Activated CD8-positive, alpha-beta memory T cell treated with anti-CD3 and anti-CD28 coated beads, Interleukin-2, amount 50 U/mL, for 48 hours (primary cell): ENCODE data around the gene TRIM39.
A peak's percentile ranks its signal among the peaks of the same experiment; 100 is the strongest.
"Not testable (repeated sequence)": the region's sequence is repeated elsewhere in the genome, so short reads cannot be mapped to it uniquely, and the experiment has no call there.

Experiments used
- DNase-seq: peaks from one replicate; pipeline ENCODE4 v3.0.0-alpha.2; 2020

The TRIM39 gene

DNA sequence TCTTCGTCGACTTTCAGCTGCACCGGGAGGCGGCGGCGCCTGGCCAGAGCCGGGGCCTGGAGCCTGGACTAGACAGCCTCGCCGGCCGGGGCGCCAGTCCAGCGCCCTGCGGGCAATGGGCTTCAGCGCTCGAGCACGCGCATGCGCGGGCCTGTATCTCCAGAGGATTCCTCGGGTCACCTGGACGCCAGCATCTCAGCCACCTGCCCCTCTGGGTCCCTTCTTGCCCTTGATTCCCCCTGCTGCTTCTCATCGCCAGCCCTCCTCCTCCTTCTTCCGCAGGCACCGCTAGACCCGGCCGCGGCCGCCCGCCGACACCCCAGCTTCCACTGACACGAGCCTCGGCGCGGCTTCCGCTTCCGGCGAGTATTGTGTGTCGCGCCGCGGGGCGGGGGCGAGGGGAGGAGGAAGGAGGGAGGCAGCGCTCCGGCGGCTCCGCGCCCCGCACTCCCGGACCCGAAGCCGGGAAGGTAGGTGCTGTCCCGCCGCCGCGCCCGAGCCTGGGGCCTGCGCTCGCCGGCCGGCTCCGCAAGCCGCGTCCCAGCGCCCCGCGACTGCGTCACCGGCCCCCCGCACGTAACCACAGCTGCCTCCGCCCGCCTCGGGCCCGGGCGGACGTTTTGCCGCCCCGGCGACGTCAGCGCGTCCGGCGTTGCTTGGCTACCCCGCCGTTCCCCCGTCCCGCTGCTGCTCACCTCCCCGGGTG, at the start of gene TRIM39:
TRIM39 (plus strand) TSS at position 402 of the 706 bp plus-strand sequence. CDS start 2,391 bp downstream, outside the sequence.
- DNase-seq = peak; percentile 91

DNA sequence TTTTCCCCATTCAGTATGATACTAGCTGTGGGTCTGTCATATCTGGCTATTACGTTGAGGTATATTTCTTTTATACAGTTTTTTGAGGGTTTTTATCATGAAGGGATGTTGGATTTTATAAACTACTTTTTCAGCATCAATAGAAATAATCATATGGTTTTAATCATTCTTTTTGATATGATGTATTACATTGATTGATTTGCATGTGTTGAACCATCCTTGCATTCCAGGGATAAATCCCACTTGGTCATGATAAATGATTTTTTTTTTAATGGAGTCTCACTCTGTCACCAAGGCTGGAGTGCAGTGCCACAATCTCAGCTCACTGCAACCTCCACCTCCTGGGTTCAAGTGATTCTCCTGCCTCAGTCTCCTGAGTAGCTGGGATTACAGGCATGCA, 45.7 kb upstream of the TRIM39 start:
- DNase-seq = not testable (repeated sequence)

DNA sequence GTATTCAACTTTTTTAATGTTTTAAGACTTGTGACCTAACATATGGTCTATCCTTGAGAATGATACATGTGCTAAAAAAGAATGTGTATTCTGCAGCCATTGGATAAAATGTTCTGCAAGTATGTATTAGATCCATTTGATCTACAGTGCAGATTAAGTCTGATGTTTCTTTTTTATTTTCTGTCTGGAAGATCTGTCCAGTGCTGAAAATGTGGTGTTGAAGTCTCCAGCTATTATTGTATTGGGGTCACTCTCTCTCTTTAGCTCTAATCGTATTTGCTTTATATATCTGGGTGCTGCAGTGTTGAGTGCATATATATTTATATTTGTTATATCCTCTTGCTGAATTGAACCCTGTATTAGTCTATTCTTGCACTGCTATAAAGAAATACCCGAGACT, 44.2 kb upstream of the TRIM39 start:
- no peak for DNase-seq

DNA sequence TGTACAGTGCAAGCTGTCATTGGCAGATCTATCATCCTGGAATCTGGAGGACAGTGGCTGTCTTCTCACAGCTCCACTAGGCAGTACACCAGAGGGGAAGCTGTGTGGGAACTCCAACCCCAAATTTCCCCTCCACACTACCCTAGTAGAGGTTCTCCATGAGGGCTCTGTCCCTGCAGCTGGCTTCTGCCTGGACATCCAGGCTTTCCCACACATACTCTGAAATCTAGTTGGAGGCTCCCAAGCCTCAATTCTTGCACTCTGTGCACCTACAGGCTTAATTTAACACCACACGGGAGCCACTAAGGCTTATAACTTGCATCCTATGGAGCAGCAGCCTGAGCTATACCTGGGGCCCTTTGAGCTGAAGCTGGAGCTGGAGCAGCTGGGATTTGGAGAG, 43.0 kb upstream of the TRIM39 start:
- DNase-seq = no peak

DNA sequence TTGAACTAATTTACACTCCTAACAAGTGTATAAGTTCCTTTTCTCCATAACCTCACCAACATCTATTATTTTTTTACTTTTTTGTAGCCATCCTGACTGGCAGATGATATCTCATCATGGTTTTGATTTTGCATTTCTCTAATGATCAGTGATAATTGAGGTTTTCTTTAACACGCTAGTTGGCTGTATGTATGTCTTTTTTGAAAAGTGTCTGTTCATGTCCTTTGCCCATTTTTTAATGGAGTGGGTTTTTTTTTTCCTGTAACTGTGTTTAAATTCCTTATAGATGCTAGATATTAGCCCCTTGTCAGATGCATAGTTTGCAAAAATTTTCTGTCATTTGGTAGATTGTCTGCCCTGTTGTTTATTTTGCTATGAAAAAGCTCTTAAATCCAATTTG, 39.6 kb upstream of the TRIM39 start:
- DNase-seq = no peak

DNA sequence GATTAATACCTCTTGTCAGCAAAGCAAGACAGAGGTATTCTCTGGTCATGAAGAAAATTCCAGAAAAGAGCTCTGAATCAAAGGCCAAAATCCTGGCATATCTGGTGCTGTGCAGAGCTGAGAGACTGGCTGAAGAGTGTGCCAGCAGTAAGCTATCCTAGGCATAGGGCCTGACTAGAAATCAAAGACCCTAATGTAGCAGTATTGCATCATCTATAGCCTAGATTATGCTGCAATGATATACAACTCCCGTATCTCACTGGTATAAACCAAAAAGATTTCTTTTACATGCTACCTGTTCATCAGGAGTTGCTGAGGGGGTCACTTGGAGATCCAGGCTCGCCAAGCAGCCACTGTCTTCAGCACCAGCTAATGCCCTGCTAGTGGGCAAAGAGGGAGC, 30.9 kb upstream of the TRIM39 start:
- no peak for DNase-seq

DNA sequence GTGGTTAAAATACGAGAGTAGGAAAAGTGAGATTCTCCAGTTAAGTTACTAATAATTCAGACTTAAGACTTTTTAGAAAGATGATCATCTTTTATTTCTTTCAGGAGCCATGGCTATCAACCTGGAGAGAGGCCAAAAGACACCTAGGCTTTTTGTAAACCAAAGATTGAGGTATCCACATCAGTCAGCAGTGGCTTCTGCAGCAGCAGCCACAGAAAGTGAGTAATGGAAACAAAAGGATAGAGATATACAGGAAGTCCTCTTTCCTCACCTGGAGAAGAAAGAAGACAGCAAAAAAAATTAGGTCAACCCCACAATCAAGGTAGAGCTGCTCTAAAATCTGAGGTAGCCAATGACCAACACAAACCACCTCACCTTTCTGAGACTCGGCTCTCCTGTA, 22.7 kb upstream of the TRIM39 start:
- DNase-seq = no peak

DNA sequence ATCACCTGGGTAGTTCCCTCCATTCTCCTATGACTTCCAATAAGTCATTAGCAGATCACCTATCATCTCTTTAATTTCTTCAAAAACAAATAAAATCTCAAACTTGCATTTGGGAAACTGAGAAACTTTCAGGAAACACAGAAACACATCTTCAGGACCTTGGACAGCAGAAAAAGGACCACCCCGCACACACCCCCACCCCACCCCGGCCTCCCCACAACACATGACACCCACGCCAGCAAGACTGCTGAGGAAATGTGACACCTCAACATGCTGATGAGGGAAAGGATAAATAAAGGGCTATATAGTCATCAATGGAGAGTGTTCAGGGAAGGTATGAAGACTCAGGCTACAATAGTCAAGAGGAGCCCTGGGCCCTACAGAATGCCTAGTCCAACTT, 15.6 kb upstream of the TRIM39 start:
- DNase-seq = no peak

DNA sequence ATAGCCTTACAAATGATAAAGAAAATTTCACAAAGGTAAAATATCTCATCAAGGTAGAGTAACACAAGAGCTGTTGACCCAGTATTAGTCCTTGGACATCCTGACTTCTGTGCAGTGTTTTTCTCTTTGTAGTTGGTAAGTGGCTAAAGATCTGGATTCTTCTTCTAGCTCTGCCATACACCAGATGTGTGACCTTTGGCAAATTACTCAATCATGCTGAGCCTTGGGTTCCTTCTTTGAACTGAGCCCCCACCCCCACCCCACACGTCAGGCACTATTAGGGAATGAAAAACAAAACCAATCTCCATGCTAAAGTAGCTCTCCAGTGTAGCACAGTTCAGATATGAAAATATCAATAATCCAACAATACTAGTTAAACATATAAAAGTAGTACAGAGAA, 15.1 kb upstream of the TRIM39 start:
- DNase-seq = no peak

DNA sequence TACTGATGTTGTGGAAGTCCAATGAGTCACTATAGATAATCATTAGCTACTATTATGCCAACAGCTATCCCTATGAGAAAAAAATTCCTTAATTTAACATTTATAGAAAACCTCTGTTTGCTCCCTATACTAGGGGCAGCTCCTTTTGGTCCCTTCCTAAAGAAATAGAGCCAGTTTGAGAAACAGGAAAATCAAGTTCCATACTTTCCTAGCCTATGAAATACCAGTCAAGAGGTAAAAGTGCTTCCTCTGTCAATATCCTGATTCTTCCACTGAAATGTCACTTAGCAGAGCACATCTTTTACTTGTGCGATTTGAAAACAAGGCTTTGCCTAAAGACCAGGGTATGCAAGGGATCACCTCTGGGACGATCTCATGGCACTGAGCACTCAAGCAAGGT, 14.5 kb upstream of the TRIM39 start:
- no peak for DNase-seq

DNA sequence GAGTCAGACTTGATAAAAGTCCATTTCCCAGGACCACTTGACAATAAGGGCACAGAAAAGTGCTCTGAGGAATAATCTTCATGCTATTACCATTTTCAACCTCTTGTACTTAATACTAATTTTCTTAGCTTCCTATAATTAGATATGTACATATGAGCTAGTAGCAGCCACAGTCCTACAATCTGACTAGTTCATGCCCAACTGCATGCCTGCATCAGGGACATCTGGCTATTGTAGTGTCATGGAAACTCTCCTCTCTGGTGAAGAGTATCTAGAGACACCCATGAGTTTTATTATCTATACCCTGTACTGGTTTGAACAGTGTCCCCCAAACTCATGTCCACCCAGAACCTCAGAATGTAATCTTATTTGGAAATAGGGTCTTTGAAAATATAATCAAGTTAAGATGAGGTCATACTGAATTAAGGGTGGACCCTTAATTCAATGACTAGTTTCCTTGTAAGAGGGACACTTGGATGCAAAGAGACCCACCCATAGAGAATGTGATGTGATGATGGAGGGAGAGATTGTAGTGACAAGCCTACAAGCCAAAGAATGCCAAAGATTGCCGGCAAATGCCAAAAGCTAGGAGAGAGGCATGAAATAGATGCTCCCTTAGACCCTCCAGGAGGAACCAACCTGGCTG, 13.9 kb upstream of the TRIM39 start:
- no peak for DNase-seq

DNA sequence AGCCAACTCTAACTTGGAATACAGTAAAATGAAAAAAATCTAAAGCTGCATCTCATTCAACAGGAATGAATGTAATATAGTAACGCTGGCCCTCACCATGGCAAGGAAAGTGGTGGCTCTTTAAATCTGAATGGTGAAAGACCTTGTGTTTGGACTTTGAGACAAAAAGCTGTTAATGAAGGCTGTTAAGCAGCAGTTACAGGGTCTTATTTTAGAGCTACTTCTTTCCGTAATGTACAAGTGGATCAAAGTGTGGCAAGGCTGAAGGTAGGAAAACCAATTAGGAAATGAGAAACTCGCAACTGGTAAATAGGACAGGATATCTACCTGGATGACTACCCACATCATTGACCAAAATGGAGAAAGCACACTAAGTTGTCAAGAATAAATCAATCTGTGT, 11.6 kb upstream of the TRIM39 start:
- DNase-seq = no peak

DNA sequence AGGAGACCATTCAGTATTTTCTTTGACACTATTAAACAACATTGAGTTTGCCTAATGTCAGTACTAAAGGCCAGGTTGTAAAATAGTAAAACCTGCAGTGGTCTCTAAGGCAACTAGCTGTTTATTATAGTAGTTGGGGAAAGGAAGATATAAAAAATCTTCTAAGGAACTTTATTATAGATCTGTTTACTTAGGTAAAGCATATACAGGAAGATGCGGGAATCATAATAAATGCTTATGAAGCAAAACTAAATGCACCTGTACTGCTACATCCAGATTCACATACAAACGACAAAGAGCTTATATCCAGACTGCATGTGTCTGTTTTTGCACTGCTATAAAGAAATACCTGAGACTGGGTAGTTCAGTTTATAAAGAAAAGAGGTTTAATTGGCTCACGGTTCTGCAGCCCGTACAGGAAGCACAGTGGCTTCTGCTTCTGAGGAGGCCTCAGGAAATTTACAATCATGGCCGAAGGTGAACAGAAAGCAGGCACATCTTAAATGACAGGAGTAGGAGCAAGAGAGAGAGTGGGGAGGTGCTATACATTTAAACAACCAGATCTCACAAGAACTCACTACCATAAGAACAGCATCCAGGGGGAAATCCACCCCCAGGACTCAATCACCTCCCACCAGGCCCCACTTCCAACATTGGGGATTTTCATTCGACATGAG, 8.7 kb upstream of the TRIM39 start:
- DNase-seq = no peak

DNA sequence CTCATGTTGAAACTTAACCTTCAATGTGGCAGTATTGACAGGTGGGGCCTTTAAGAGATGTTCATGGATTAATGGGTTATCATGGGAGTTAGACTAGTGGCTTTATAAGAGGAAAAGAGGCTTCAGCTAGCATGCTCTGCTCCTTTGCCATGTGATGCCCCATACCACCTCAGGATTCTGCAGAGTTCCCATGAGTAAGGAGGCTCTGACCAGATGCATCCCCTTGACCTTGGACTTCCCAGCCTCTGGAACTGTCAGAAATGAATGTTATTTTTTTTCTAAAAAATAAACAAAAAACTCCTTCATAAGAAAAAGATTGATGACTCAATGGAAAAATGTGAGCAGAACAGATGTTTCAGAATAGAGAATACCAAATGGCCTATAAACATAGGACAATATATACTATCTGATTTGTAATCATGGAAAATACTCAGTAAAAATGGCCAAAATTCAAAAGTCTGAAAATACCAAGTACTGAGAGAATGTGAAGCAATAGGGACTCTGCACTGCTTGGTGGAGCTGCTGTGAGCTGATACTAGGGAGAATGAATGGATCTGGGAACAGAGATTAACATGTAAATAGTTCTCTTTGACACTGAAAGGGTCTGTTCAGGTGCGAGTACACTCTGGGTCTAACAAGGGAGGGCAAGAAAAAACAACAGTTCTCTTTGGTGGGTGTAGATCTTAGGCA, 7.4 kb upstream of the TRIM39 start:
- no peak for DNase-seq

DNA sequence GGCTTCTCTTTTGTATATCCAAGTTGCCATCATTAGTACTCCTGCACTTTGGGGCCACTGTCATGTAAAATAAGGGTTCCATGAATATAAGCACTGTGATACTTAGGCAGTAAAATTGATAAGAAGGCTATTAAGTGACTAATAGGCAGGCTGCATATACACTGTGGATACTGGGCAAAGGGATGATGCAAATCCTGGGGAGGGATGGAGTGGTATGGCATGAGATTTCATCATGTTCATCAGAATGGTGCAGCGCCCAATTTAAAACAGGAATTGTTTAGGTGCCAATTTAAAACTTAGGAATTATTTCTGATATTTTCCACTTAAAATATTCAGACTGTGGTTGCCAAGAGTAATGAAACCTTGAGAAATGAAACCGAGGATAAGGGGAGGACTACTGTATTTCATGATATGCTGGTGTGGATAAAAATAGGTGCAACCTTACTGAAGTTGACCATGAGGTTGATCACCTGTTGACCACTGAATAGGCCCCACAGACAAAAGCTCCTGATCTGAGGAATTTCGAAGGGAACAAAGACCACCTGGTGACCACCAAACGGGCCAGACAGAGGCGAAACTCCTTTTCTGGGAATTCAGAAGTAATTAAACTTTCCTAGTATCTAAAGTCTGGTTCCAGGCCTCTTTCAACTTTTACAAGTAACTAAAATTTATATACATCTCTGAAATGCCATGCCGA, 4.9 kb upstream of the TRIM39 start:
- no peak for DNase-seq

DNA sequence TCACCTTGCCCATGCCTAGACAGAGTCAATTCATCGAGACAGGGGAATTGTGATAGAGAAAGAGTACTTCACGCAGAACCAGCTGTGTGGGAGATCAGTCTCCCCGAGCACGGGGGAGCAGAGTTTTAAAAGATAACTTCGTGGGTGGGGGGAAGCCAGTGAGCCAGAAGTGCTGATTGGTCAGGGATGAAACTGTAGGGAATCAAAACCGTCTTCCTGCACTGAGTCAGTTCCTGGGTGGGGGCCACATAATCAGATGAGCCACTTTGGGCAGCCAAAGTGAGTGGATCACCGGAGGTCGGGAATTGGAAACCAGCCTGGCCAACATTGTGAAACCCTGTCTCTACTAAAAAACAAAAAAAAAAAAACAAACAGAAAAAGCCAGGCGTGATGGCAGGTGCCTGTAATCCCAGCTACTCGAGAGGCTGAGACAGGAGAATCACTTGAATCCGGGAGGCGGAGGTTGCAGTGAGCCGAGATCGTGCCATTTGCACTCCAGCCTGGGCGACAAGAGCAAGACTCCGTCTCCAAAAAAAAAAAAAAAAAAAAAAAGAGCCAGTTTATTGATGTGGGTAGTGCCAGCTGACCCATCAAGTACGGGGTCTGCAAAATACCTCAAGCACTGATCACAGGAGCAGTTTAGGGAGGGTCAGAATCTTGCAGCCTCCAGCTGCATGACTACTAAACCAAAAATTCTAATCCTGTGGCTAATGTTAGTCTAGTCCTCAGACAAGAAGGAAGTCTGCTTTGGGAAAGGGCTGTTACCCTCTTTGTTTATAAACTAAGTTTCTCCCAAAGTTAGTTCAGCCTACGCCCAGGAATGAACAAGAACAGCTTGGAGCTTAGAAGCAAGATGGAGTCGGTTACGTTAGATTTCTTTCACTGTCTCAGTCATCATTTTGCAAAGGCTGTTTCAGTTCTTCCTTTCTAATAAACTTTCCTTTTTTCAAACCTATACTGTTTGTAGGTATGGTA, 3.9 kb upstream of the TRIM39 start:
- no peak for DNase-seq

DNA sequence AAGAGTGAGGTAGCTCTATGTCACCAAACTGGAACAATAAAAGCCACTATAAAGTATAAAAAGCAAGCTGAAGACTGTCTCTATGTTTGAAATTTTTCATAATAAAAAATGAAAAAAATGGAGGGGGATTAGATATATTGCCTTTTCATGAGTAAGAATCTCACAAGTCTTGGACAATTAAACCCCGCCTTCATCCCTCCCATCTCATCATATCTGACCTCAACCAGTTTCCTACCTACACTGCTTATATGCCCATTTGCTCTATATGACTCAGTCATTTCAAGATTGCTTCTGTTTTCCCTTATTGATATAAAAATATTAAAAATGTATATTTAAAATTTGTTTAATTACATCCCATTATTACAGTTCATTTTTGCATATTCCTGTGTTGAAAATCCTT, 2.9 kb upstream of the TRIM39 start:
- DNase-seq = no peak

DNA sequence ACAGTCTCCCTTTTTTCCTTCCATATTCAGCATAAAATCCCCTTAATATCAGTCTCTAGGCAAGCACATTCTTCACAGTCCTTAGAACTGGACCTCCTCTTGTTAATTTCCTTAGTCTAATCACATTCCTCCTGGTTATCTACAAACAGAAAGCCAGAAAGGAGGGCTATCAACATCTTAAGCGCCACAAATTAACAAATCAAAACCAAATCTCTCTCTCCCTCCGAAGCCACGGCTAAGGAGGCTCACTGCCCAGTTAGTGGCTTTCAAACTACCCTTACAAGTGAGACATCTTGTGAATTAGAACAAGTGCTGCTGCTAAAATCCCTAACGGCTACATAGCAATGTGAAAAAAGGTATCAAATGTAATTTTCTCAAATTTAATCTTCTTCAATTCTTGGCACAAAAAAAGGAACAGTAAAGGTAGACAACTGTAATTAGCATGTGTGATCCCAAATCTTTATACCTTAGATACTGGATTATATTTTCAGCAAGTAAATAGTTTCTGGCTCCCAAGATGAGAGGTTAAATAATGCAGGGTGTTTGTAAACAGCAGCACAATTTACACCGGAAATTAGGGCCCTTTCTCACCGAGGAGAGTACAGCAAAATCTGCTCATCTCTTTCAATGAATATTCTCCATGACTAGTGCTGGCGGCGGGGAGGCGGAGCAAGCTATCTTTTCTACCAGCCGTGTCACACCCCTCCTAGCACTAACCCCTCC, 1.4 kb upstream of the TRIM39 start:
- no peak for DNase-seq

DNA sequence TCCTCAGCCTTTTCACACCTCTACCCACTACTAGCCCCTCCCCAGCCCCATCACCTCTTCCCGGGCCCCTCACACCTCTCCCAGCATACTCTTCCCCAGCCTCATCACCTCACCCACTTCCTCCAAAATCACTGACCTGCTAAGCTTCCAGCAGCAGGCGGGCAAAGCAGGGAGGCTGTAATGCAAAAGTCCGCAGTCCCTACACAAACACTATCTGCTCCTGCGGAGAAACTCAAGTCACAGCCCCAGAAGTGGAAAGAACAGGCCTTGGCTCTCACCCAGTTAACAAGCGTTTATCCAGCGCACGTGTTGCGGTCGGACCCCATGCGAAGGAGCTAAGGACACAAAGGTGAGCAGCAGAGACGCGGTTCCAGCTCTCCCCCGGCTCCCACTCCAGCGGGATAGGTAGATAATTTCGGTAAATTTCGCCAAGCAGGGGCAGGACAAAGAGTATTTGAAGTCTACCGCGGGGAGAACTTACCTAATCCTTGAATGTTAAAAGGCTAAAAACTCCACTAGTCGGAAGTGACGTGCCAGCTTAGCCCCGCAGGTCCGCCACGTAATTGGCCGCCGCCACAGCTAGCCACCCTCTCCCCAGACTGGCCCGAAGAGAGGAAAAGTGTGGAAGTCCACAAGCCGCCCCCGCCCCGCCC, 728 bp upstream of the TRIM39 start:
- peak; percentile 85 for DNase-seq

DNA sequence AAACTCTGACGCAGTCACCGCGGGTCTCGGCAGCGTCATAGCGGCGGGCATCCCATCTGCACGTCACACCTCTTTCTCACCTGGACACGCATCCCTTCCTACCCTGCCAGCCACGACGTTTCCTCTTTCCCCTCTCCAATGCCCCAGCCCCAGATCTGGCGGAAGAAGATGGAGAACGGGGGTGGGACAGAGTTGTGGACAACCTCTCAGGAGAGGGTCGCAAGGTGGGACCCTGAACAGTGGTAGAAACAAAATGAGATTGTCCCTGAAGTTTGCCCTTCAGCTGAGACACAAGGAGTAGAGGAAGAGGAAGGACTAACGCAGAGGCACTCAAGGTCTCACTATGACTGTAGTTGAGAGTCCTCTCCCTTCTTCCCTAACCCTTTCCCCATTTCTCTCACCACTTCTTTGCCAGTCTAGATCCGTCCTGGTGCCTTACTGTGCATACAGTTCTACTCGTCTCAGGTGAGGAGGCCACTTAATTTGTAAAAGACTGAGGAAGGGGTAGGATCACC, 562 bp downstream of the TRIM39 start:
- DNase-seq = no peak
